GM23338 (cell line): ENCODE measurements around the gene TRIM27. TPM values are rescaled to one million over a fixed set of nuclear protein-coding genes. Genes with fewer than 3 reads are reported as not detected.

ENCODE experiments used
- ATAC-seq: fragments of 200-7000 bp; cut with Tn5 transposase; 3 replicates; pipeline ENCODE4 v1.9.1; 2020
- DNase-seq: peaks from one replicate; pipeline ENCODE4 v3.0.0-alpha.2; 2015; ENCODE audit warnings: low spot score
- H2AFZ ChIP-seq: fragments of 200-600 bp; sonication (generic); 2 replicates; pipeline ENCODE4 v1.8.0; 2016; ENCODE audit warnings: antibody characterized with exemption, mild to moderate bottlenecking, moderate library complexity
- H3F3A ChIP-seq: fragments of 200-600 bp; sonication (generic); replicated peaks from 2 replicates; pipeline ENCODE4 v1.8.0; 2017; ENCODE audit warnings: antibody characterized with exemption, mixed run types, low read depth
- H3K27ac ChIP-seq: fragments of 200-600 bp; sonication (generic); 2 replicates; pipeline ENCODE4 v1.6.1; 2016; ENCODE audit warnings: low read depth
- H3K27me3 ChIP-seq: fragments of 200-600 bp; sonication (generic); 2 replicates; pipeline ENCODE4 v1.8.0; 2016; ENCODE audit warnings: mild to moderate bottlenecking, mixed run types, moderate library complexity; ENCODE audit not compliant: insufficient read depth
- H3K36me3 ChIP-seq: fragments of 200-600 bp; sonication (generic); 2 replicates; pipeline ENCODE4 v1.8.0; 2016; ENCODE audit warnings: mild to moderate bottlenecking; ENCODE audit not compliant: insufficient read depth
- H3K4me1 ChIP-seq: fragments of 200-600 bp; sonication (generic); 2 replicates; pipeline ENCODE4 v1.8.0; 2016; ENCODE audit warnings: mild to moderate bottlenecking, moderate library complexity; ENCODE audit not compliant: insufficient read depth
- H3K4me2 ChIP-seq: fragments of 200-600 bp; sonication (generic); 2 replicates; pipeline ENCODE4 v1.7.1; 2017; ENCODE audit warnings: mixed run types
- H3K4me3 ChIP-seq: fragments of 200-600 bp; sonication (generic); 2 replicates; pipeline ENCODE4 v1.6.1; 2016; ENCODE audit warnings: mixed run types
- H3K79me2 ChIP-seq: fragments of 200-600 bp; sonication (generic); replicated peaks from 2 replicates; pipeline ENCODE4 v1.8.0; 2017; ENCODE audit warnings: mild to moderate bottlenecking; ENCODE audit not compliant: insufficient read depth
- H3K9me2 ChIP-seq: fragments of 200-600 bp; sonication (generic); 2 replicates; pipeline ENCODE4 v1.8.0; 2017; ENCODE audit not compliant: insufficient read depth
- H4K20me1 ChIP-seq: fragments of 200-600 bp; sonication (generic); replicated peaks from 2 replicates; pipeline ENCODE4 v1.8.0; 2017; ENCODE audit warnings: mild to moderate bottlenecking; ENCODE audit not compliant: insufficient read depth
- H3K27ac Mint-ChIP-seq: 2 replicates; pipeline ENCODE4 v1.8.0; 2020; ENCODE audit warnings: inconsistent platforms, mild to moderate bottlenecking, moderate library complexity, mixed read lengths
- H3K27me3 Mint-ChIP-seq: 3 replicates; pipeline ENCODE4 v1.8.0; 2022; ENCODE audit warnings: low read depth, mild to moderate bottlenecking, moderate library complexity, mixed read lengths, inconsistent platforms; ENCODE audit not compliant: insufficient read depth, poor library complexity
- H3K36me3 Mint-ChIP-seq: 3 replicates; pipeline ENCODE4 v1.8.0; 2021; ENCODE audit warnings: low read depth, mild to moderate bottlenecking, inconsistent platforms, moderate library complexity, mixed read lengths
- H3K4me1 Mint-ChIP-seq: 3 replicates; pipeline ENCODE4 v1.8.0; 2020; ENCODE audit warnings: mild to moderate bottlenecking, inconsistent platforms, mixed read lengths
- H3K4me3 Mint-ChIP-seq: 3 replicates; pipeline ENCODE4 v1.8.0; 2021; ENCODE audit warnings: moderate library complexity, mild to moderate bottlenecking, inconsistent platforms, mixed read lengths
- H3K9me3 Mint-ChIP-seq: 3 replicates; pipeline ENCODE4 v1.8.0; 2020; ENCODE audit warnings: moderate library complexity, mild to moderate bottlenecking, inconsistent platforms, mixed read lengths
- CREB1 ChIP-seq: fragments of 250-450 bp; sonication (Bioruptor Pico); IDR thresholded peaks from 2 replicates; pipeline ENCODE4 v1.5.0; 2020; ENCODE audit warnings: low read depth, mild to moderate bottlenecking, moderate library complexity
- EZH2phosphoT487 ChIP-seq: fragments of 200-600 bp; sonication (generic); IDR thresholded peaks from one replicate; pipeline ENCODE4 v1.8.1; 2018; ENCODE audit warnings: antibody characterized with exemption; ENCODE audit not compliant: unreplicated experiment
- ZNF331 ChIP-seq: fragments of 250-450 bp; sonication (Bioruptor Pico); IDR thresholded peaks from 2 replicates; pipeline ENCODE4 v1.5.0; 2020; ENCODE audit warnings: low read depth, mild to moderate bottlenecking, moderate library complexity
- polyA plus RNA-seq: library from polyadenylated mRNA; unstranded; fragments of >200 nt; fragmentation: Nextera tagmentation; extraction: Ambion mirVana; gene quantifications from 2 replicates; pipeline ENCODE4 v1.2.1, GENCODE V29; 2016
- total RNA-seq: library from RNA; depleted of rRNA; stranded (reverse); fragments of >200 nt; shearing (Covaris generic); gene quantifications from 2 replicates; pipeline ENCODE4 v1.2.3, GENCODE V29; 2014
- TF ChIP-seq, protein P1 (sequence below): IDR thresholded peaks from 2 replicates; pipeline ENCODE4 v1.6.1; 2016; ENCODE audit warnings: antibody characterized with exemption
- TF ChIP-seq, protein P2 (sequence below): fragments of 250-450 bp; sonication (Bioruptor Pico); IDR thresholded peaks from 2 replicates; pipeline ENCODE4 v1.5.0; 2020; ENCODE audit warnings: mild to moderate bottlenecking, moderate library complexity
- TF ChIP-seq, protein P3 (sequence below): IDR thresholded peaks from one replicate; pipeline ENCODE4 v1.6.1; 2018; ENCODE audit warnings: antibody characterized with exemption; ENCODE audit not compliant: unreplicated experiment

Gene TRIM27
- total and polyA plus RNA-seq, 2 experiments from 2014 or later: 43.1 to 127 TPM

DNA sequence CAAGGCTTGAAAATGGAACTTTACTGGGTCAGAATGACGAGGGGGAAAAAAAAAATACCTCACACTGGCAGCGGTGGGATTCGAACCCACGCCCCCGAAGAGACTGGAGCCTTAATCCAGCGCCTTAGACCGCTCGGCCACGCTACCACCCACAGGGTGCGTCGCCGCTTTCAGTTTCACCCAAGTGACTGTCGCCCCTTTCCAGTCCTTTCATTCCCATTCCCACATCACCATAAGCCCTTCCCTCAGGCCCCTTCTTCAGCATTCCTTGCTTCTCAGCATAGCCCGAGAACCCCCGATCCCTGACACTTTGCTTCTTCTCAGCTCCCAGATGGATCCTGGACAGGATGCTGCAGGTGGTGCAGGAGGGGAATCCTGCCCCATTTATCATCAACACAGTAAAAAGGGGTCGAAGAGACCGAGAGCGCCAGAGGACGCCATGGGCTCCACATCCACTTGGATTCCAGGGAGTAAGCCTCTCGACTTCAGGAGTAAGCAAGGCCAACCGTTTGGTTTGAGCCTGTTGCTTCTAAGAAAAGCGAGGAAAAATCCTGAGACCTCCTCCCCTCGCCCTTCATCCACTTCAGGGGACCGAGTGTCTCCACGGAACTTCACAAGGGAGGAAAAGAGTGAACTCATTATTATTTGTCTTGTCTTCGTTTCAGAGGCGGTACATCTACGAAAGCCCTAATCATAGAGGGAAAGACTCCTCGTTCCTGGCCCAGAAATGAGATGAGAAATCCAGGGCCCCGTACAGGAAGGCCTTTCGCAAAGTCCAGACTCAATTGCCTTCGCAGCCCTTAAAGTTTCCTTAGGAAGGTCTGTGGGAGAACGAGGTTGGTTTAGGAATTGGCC, 20.0 kb upstream of the TRIM27 start:
- H3K79me2 ChIP-seq: no peaks in the 10 kb centered on the region
- TF ChIP-seq, protein P1, sequence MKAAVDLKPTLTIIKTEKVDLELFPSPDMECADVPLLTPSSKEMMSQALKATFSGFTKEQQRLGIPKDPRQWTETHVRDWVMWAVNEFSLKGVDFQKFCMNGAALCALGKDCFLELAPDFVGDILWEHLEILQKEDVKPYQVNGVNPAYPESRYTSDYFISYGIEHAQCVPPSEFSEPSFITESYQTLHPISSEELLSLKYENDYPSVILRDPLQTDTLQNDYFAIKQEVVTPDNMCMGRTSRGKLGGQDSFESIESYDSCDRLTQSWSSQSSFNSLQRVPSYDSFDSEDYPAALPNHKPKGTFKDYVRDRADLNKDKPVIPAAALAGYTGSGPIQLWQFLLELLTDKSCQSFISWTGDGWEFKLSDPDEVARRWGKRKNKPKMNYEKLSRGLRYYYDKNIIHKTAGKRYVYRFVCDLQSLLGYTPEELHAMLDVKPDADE: 0 out of 2 replicates have a peak, but pooled peaks have one; percentile 28
- TF ChIP-seq EZH2phosphoT487: no peak
- 0 out of 2 replicates have a peak, but pooled peaks have one; percentile 41 for TF ChIP-seq CREB1 (CRISPR knock-in tag)
- TF ChIP-seq, protein P2, sequence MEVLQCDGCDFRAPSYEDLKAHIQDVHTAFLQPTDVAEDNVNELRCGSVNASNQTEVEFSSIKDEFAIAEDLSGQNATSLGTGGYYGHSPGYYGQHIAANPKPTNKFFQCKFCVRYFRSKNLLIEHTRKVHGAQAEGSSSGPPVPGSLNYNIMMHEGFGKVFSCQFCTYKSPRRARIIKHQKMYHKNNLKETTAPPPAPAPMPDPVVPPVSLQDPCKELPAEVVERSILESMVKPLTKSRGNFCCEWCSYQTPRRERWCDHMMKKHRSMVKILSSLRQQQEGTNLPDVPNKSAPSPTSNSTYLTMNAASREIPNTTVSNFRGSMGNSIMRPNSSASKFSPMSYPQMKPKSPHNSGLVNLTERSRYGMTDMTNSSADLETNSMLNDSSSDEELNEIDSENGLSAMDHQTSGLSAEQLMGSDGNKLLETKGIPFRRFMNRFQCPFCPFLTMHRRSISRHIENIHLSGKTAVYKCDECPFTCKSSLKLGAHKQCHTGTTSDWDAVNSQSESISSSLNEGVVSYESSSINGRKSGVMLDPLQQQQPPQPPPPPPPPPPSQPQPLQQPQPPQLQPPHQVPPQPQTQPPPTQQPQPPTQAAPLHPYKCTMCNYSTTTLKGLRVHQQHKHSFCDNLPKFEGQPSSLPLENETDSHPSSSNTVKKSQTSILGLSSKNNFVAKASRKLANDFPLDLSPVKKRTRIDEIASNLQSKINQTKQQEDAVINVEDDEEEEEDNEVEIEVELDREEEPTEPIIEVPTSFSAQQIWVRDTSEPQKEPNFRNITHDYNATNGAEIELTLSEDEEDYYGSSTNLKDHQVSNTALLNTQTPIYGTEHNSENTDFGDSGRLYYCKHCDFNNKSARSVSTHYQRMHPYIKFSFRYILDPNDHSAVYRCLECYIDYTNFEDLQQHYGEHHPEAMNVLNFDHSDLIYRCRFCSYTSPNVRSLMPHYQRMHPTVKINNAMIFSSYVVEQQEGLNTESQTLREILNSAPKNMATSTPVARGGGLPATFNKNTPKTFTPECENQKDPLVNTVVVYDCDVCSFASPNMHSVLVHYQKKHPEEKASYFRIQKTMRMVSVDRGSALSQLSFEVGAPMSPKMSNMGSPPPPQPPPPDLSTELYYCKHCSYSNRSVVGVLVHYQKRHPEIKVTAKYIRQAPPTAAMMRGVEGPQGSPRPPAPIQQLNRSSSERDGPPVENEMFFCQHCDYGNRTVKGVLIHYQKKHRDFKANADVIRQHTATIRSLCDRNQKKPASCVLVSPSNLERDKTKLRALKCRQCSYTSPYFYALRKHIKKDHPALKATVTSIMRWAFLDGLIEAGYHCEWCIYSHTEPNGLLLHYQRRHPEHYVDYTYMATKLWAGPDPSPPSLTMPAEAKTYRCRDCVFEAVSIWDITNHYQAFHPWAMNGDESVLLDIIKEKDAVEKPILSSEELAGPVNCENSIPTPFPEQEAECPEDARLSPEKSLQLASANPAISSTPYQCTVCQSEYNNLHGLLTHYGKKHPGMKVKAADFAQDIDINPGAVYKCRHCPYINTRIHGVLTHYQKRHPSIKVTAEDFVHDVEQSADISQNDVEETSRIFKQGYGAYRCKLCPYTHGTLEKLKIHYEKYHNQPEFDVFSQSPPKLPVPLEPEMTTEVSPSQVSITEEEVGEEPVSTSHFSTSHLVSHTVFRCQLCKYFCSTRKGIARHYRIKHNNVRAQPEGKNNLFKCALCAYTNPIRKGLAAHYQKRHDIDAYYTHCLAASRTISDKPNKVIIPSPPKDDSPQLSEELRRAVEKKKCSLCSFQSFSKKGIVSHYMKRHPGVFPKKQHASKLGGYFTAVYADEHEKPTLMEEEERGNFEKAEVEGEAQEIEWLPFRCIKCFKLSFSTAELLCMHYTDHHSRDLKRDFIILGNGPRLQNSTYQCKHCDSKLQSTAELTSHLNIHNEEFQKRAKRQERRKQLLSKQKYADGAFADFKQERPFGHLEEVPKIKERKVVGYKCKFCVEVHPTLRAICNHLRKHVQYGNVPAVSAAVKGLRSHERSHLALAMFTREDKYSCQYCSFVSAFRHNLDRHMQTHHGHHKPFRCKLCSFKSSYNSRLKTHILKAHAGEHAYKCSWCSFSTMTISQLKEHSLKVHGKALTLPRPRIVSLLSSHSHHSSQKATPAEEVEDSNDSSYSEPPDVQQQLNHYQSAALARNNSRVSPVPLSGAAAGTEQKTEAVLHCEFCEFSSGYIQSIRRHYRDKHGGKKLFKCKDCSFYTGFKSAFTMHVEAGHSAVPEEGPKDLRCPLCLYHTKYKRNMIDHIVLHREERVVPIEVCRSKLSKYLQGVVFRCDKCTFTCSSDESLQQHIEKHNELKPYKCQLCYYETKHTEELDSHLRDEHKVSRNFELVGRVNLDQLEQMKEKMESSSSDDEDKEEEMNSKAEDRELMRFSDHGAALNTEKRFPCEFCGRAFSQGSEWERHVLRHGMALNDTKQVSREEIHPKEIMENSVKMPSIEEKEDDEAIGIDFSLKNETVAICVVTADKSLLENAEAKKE (CRISPR knock-in tag): no peak
- no peak for TF ChIP-seq ZNF331 (CRISPR knock-in tag)
- TF ChIP-seq, protein P3, sequence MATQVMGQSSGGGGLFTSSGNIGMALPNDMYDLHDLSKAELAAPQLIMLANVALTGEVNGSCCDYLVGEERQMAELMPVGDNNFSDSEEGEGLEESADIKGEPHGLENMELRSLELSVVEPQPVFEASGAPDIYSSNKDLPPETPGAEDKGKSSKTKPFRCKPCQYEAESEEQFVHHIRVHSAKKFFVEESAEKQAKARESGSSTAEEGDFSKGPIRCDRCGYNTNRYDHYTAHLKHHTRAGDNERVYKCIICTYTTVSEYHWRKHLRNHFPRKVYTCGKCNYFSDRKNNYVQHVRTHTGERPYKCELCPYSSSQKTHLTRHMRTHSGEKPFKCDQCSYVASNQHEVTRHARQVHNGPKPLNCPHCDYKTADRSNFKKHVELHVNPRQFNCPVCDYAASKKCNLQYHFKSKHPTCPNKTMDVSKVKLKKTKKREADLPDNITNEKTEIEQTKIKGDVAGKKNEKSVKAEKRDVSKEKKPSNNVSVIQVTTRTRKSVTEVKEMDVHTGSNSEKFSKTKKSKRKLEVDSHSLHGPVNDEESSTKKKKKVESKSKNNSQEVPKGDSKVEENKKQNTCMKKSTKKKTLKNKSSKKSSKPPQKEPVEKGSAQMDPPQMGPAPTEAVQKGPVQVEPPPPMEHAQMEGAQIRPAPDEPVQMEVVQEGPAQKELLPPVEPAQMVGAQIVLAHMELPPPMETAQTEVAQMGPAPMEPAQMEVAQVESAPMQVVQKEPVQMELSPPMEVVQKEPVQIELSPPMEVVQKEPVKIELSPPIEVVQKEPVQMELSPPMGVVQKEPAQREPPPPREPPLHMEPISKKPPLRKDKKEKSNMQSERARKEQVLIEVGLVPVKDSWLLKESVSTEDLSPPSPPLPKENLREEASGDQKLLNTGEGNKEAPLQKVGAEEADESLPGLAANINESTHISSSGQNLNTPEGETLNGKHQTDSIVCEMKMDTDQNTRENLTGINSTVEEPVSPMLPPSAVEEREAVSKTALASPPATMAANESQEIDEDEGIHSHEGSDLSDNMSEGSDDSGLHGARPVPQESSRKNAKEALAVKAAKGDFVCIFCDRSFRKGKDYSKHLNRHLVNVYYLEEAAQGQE: no peak
- no peaks in the 10 kb centered on the region for H3K27me3 ChIP-seq
- Mint-ChIP-seq H3K36me3 (no peaks in the 10 kb centered on the region; the same call in 2 of the 3 replicates), H3K27me3 (peaks cover 26% of the 10 kb centered on the region), H3K4me1 (peaks cover 25% of the 10 kb centered on the region), H3K27ac (peak overlapping the region; percentile 78), H3K9me3 (peaks cover 15% of the 10 kb centered on the region), H3K4me3 (peak overlapping the region; percentile 94)
- H3F3A ChIP-seq: peaks cover 9% of the 10 kb centered on the region; the same call in 1 of the 2 replicates
- no peaks in the 10 kb centered on the region for H4K20me1 ChIP-seq
- no peaks in the 10 kb centered on the region for H3K36me3 ChIP-seq
- peaks cover 17% of the 10 kb centered on the region for H3K4me1 ChIP-seq
- H3K27ac ChIP-seq: no peak overlapping the region
- H2AFZ ChIP-seq: peak overlapping the region; percentile 98
- ATAC-seq: peak; percentile 24
- DNase-seq: peak; percentile 89
- peak overlapping the region; percentile 83 for H3K4me2 ChIP-seq
- H3K4me3 ChIP-seq: peak overlapping the region; percentile 87
- H3K9me2 ChIP-seq: no peaks in the 10 kb centered on the region
